SK-N-SH treated with all-trans-retinoic acid at 6 μM for 48 hours (cell line): ENCODE measurements around the gene PIF1.

Experiments
- ARNTL ChIP-seq: fragments of 450-650 bp; formaldehyde crosslinking; IDR thresholded peaks from 2 replicates; pipeline ENCODE4 v1.5.0; 2020; ENCODE audit warnings: low read depth, mild to moderate bottlenecking, moderate library complexity, borderline replicate concordance
- CREB5 ChIP-seq: fragments of 250-450 bp; sonication (Bioruptor Pico); IDR thresholded peaks from 2 replicates; pipeline ENCODE4 v1.5.1; 2020; ENCODE audit warnings: low read depth, mild to moderate bottlenecking, moderate library complexity
- CSRNP3 ChIP-seq: fragments of 250-450 bp; sonication (Bioruptor Pico); IDR thresholded peaks from 2 replicates; pipeline ENCODE4 v1.5.1; 2021; ENCODE audit warnings: mild to moderate bottlenecking, moderate library complexity
- TSHZ2 ChIP-seq: fragments of 250-450 bp; sonication (Bioruptor Pico); IDR thresholded peaks from 2 replicates; pipeline ENCODE4 v1.5.0; 2020; ENCODE audit warnings: mild to moderate bottlenecking, moderate library complexity
- ZNF70 ChIP-seq: fragments of 450-650 bp; formaldehyde crosslinking; IDR thresholded peaks from 2 replicates; pipeline ENCODE4 v1.5.0; 2020; ENCODE audit warnings: mild to moderate bottlenecking, moderate library complexity
- TF ChIP-seq, protein P1 (sequence below): fragments of 250-450 bp; sonication (Bioruptor Pico); IDR thresholded peaks from 2 replicates; pipeline ENCODE4 v1.8.0; 2020; ENCODE audit warnings: mild to moderate bottlenecking, moderate library complexity, borderline replicate concordance

DNA sequence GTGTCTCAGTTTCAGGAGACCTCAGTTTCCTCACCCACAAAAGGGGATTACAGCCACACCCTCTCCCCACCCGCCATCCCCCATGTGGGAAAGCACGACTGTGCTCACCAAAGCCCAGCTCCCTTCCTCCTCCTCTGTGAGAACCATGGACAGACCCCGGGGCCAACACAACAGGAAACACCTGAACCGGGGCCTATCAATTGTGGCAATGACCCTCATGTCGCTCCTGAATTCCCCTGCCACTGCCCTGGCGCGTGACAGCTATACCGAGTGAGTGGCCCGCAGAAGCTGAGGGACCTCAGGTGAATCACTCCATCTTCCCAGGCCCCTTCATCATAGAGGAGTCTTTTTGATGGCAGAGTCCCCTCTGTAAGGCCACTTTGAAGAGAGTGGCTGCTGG lies 44.9 kb upstream of the PIF1 start:
- TF ChIP-seq, protein P1, sequence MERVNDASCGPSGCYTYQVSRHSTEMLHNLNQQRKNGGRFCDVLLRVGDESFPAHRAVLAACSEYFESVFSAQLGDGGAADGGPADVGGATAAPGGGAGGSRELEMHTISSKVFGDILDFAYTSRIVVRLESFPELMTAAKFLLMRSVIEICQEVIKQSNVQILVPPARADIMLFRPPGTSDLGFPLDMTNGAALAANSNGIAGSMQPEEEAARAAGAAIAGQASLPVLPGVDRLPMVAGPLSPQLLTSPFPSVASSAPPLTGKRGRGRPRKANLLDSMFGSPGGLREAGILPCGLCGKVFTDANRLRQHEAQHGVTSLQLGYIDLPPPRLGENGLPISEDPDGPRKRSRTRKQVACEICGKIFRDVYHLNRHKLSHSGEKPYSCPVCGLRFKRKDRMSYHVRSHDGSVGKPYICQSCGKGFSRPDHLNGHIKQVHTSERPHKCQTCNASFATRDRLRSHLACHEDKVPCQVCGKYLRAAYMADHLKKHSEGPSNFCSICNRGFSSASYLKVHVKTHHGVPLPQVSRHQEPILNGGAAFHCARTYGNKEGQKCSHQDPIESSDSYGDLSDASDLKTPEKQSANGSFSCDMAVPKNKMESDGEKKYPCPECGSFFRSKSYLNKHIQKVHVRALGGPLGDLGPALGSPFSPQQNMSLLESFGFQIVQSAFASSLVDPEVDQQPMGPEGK = no peak
- TF ChIP-seq TSHZ2 (CRISPR knock-in tag) (no peak), CREB5 (CRISPR knock-in tag) (no peak), CSRNP3 (no peak), ARNTL (CRISPR knock-in tag) (no peak), ZNF70 (CRISPR knock-in tag) (no peak)
